NAMALWA (cell line): Measurements from ENCODE around the gene TM2D1.
"Not testable (repeated sequence)": the region's sequence is repeated elsewhere in the genome, so short reads cannot be mapped to it uniquely, and the experiment has no call there.

Experiments used
- DNase-seq: peaks from one replicate; pipeline ENCODE4 v3.0.0-alpha.2; 2015; ENCODE audit warnings: low spot score

The TM2D1 gene

GRCh38 chr1:61724813-61725694 is at the start of gene TM2D1:
TM2D1 (minus strand) TSS chr1:61725141; CDS start chr1:61725120, 21 bp downstream.
- DNase-seq, result peak; percentile 95

- DNase-seq, result no peak
Observed at GRCh38 chr1:61770131-61770530, 45.2 kb upstream of the TM2D1 start.

- no peak for DNase-seq
Observed at GRCh38 chr1:61757950-61758349, 33.0 kb upstream of the TM2D1 start.

GRCh38 chr1:61756773-61757172 is 31.8 kb upstream of the TM2D1 start:
- DNase-seq, result no peak

GRCh38 chr1:61754545-61754944 is 29.6 kb upstream of the TM2D1 start:
- no peak for DNase-seq

GRCh38 chr1:61753998-61754508 is 29.1 kb upstream of the TM2D1 start:
- DNase-seq, result no peak

- DNase-seq, result no peak
Observed at GRCh38 chr1:61752921-61753389, 28.0 kb upstream of the TM2D1 start.

GRCh38 chr1:61749574-61749973 is 24.6 kb upstream of the TM2D1 start:
- no peak for DNase-seq

- no peak for DNase-seq
Observed at GRCh38 chr1:61748566-61748965, 23.6 kb upstream of the TM2D1 start.

- DNase-seq, result no peak
Observed at GRCh38 chr1:61746813-61747212, 21.9 kb upstream of the TM2D1 start.

- no peak for DNase-seq
Observed at GRCh38 chr1:61743716-61744580, 19.0 kb upstream of the TM2D1 start.

GRCh38 chr1:61743431-61743705 is 18.4 kb upstream of the TM2D1 start:
- no peak for DNase-seq

- no peak for DNase-seq
Observed at GRCh38 chr1:61742620-61743430, 17.9 kb upstream of the TM2D1 start.

GRCh38 chr1:61741711-61742619 is 17.0 kb upstream of the TM2D1 start, which contains the start of gene PATJ:
PATJ (plus strand) TSS chr1:61742480; CDS start chr1:61762893, 20,413 bp downstream.
- peak; percentile 26 for DNase-seq

GRCh38 chr1:61740751-61741700 is 16.1 kb upstream of the TM2D1 start:
- DNase-seq, result no peak

GRCh38 chr1:61732726-61733125 is 7.8 kb upstream of the TM2D1 start:
- DNase-seq, result no peak

- not testable (repeated sequence) for DNase-seq
Observed at GRCh38 chr1:61730679-61731078, 5.7 kb upstream of the TM2D1 start.

GRCh38 chr1:61727544-61727943 is 2.6 kb upstream of the TM2D1 start:
- DNase-seq, result no peak

- DNase-seq, result no peak
Observed at GRCh38 chr1:61724506-61724812, 482 bp downstream of the TM2D1 start.
